ENCODE results near the gene ALDH9A1. TPM values are rescaled to one million over a fixed set of nuclear protein-coding genes. Genes with fewer than 3 reads are reported as not detected.

Gene ALDH9A1
- total RNA-seq, 1 donor from 2014 or later, result 68.2 TPM

DNA sequence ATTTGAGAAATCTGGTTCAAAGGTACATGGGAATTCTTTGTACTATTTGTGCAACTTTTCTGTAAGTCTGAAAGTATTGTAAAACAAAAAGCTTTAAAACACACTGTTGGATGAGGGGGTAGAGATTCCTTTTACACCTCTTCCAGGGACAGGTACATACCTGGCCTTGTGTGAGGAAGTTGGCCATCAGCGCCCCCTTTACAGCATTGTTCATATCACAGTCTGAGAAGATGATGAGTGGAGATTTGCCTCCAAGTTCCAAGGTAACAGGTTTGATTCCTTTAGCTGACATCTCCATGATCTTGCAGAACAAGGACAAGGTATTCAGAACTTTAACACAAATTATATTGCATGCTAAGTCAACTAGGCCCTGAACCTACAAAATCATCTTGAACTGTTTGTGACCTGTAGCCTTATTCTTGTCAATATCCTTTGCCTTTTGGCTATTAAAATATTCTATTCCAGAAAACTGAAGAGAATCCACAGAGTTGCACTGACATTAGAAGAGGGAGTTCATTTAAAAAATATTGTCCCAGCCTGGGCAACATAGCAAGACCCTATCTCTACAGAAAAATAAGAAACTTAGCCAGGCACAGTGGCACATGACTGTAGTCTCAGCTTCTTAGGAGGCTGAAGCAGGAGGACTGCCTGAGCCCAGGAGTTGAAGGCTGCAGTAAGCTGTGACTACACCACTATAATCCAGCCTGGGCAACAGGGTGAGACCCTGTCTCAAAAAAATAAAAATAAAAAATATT, 18.9 kb downstream of the ALDH9A1 start:
- H3K36me3 ChIP-seq (ENCODE audit: insufficient read depth, low read length), result peaks cover 36% of the 10 kb centered on the region
- H3K4me3 ChIP-seq (ENCODE audit: insufficient read depth, low read depth, low read length), result no peak overlapping the region
- H3K4me1 ChIP-seq (ENCODE audit: insufficient read depth, low read length), result no peaks in the 10 kb centered on the region
- peaks cover 26% of the 10 kb centered on the region for H3K36me3 Mint-ChIP-seq (ENCODE audit: low read depth, unreplicated experiment)
- no peaks in the 10 kb centered on the region for H3K27me3 ChIP-seq (ENCODE audit: insufficient read depth, low read length)
- peaks cover 9% of the 10 kb centered on the region for H4K20me1 ChIP-seq (ENCODE audit: insufficient read depth, low read length)
- H3K9ac ChIP-seq (ENCODE audit: low read length), result no peak overlapping the region
- TF ChIP-seq, protein P1, sequence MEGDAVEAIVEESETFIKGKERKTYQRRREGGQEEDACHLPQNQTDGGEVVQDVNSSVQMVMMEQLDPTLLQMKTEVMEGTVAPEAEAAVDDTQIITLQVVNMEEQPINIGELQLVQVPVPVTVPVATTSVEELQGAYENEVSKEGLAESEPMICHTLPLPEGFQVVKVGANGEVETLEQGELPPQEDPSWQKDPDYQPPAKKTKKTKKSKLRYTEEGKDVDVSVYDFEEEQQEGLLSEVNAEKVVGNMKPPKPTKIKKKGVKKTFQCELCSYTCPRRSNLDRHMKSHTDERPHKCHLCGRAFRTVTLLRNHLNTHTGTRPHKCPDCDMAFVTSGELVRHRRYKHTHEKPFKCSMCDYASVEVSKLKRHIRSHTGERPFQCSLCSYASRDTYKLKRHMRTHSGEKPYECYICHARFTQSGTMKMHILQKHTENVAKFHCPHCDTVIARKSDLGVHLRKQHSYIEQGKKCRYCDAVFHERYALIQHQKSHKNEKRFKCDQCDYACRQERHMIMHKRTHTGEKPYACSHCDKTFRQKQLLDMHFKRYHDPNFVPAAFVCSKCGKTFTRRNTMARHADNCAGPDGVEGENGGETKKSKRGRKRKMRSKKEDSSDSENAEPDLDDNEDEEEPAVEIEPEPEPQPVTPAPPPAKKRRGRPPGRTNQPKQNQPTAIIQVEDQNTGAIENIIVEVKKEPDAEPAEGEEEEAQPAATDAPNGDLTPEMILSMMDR (IDR thresholded peaks at IDR 0.05; ENCODE audit: insufficient read depth, low read depth, low read length), result no peak
- TF ChIP-seq EZH2 (IDR thresholded peaks at IDR 0.05; ENCODE audit: insufficient read depth, low read length), result no peak
- H3K27me3 Mint-ChIP-seq (ENCODE audit: low read depth, unreplicated experiment), result no peaks in the 10 kb centered on the region
- no peak overlapping the region for H2AFZ ChIP-seq (ENCODE audit: low read depth, low read length)
- no peaks in the 10 kb centered on the region for H3K9me3 ChIP-seq (ENCODE audit: insufficient read depth, low read depth, low read length)
- DNase-seq (ENCODE audit: low read depth) (no peak), FAIRE-seq (no peak)
- no peaks in the 10 kb centered on the region for H3K9me3 Mint-ChIP-seq (ENCODE audit: unreplicated experiment)
- H3K27ac Mint-ChIP-seq (ENCODE audit: unreplicated experiment), result no peak overlapping the region
- H3K4me3 Mint-ChIP-seq (ENCODE audit: unreplicated experiment), result no peak overlapping the region
- no peak overlapping the region for H3K27ac ChIP-seq (ENCODE audit: low read depth, low read length)
- H3K4me2 ChIP-seq (ENCODE audit: low read length), result no peak overlapping the region
- no peaks in the 10 kb centered on the region for H3K4me1 Mint-ChIP-seq (ENCODE audit: low read depth, unreplicated experiment)
- peaks cover 25% of the 10 kb centered on the region for H3K79me2 ChIP-seq (ENCODE audit: insufficient read depth, low read length)

DNA sequence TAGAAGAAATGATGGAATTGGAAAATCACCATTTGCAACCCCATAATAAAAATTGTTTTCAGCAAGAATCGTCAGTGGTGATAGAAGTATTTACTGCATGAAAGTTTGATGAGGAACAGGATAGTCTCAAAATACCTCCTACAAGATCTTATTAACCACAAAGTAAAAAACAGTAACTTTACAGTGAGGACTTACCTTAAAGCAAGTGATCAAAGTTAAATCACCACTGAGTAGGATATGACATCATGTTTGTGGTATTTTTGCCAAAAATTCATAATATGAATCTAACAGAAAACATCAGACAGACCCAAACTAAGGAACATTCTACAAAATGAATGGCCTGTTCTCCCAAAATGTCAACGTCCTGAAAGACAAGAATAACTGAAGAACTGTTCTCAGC, 19.9 kb downstream of the ALDH9A1 start:
- H3K9me3 ChIP-seq (ENCODE audit: insufficient read depth, low read depth, low read length), result no peaks in the 10 kb centered on the region
- H2AFZ ChIP-seq (ENCODE audit: low read depth, low read length), result no peak overlapping the region
- H3K9ac ChIP-seq (ENCODE audit: low read length), result no peak overlapping the region
- peaks cover 5% of the 10 kb centered on the region for H4K20me1 ChIP-seq (ENCODE audit: insufficient read depth, low read length)
- no peak overlapping the region for H3K27ac ChIP-seq (ENCODE audit: low read depth, low read length)
- peaks cover 36% of the 10 kb centered on the region for H3K36me3 ChIP-seq (ENCODE audit: insufficient read depth, low read length)
- DNase-seq (ENCODE audit: low read depth), result peak; percentile 17
- peak overlapping the region; percentile 40 for H3K4me2 ChIP-seq (ENCODE audit: low read length)
- no peaks in the 10 kb centered on the region for H3K27me3 ChIP-seq (ENCODE audit: insufficient read depth, low read length)
- TF ChIP-seq, protein P1 (IDR thresholded peaks at IDR 0.05; ENCODE audit: insufficient read depth, low read depth, low read length), result no peak
- TF ChIP-seq EZH2 (IDR thresholded peaks at IDR 0.05; ENCODE audit: insufficient read depth, low read length), result no peak
- H3K79me2 ChIP-seq (ENCODE audit: insufficient read depth, low read length), result peaks cover 16% of the 10 kb centered on the region
- Mint-ChIP-seq H3K27ac (ENCODE audit: unreplicated experiment) (no peak overlapping the region), H3K36me3 (ENCODE audit: low read depth, unreplicated experiment) (peaks cover 26% of the 10 kb centered on the region), H3K4me1 (ENCODE audit: low read depth, unreplicated experiment) (no peaks in the 10 kb centered on the region), H3K9me3 (ENCODE audit: unreplicated experiment) (no peaks in the 10 kb centered on the region), H3K4me3 (ENCODE audit: unreplicated experiment) (no peak overlapping the region), H3K27me3 (ENCODE audit: low read depth, unreplicated experiment) (no peaks in the 10 kb centered on the region)
- FAIRE-seq, result no peak
- H3K4me1 ChIP-seq (ENCODE audit: insufficient read depth, low read length), result no peaks in the 10 kb centered on the region
- no peak overlapping the region for H3K4me3 ChIP-seq (ENCODE audit: insufficient read depth, low read depth, low read length)

DNA sequence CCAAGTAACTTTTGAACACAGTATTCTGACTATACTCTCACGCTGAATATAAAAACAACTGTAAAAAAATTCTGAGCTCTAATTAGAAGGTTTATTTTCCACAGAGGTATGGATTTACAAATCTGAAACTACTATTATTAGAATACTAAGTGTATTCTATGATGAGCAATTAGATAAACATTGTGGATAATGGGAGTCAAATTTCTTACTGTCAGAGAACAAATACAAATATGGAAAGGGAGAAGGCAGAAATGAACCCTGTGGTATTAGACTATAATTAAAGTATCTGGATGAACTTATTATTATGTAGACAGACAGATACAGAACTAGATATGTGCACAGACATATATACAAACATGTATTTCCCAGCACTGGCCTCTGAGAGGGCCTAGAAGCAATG, 22.6 kb downstream of the ALDH9A1 start:
- H3K36me3 ChIP-seq (ENCODE audit: insufficient read depth, low read length), result peaks cover 23% of the 10 kb centered on the region

More for the DNA sequence above, 22.6 kb downstream of the ALDH9A1 start:
- no peaks in the 10 kb centered on the region for H3K27me3 ChIP-seq (ENCODE audit: insufficient read depth, low read length)
- no peaks in the 10 kb centered on the region for H3K79me2 ChIP-seq (ENCODE audit: insufficient read depth, low read length)
- Mint-ChIP-seq H3K9me3 (ENCODE audit: unreplicated experiment) (no peaks in the 10 kb centered on the region), H3K4me3 (ENCODE audit: unreplicated experiment) (no peak overlapping the region), H3K4me1 (ENCODE audit: low read depth, unreplicated experiment) (no peaks in the 10 kb centered on the region), H3K27ac (ENCODE audit: unreplicated experiment) (no peak overlapping the region), H3K27me3 (ENCODE audit: low read depth, unreplicated experiment) (no peaks in the 10 kb centered on the region), H3K36me3 (ENCODE audit: low read depth, unreplicated experiment) (peaks cover 32% of the 10 kb centered on the region)
- H3K27ac ChIP-seq (ENCODE audit: low read depth, low read length), result no peak overlapping the region
- FAIRE-seq (no peak), DNase-seq (ENCODE audit: low read depth) (no peak)
- H3K9ac ChIP-seq (ENCODE audit: low read length), result no peak overlapping the region
- H4K20me1 ChIP-seq (ENCODE audit: insufficient read depth, low read length), result no peaks in the 10 kb centered on the region
- no peak overlapping the region for H3K4me2 ChIP-seq (ENCODE audit: low read length)
- no peaks in the 10 kb centered on the region for H3K4me1 ChIP-seq (ENCODE audit: insufficient read depth, low read length)
- no peak overlapping the region for H2AFZ ChIP-seq (ENCODE audit: low read depth, low read length)
- H3K4me3 ChIP-seq (ENCODE audit: insufficient read depth, low read depth, low read length), result no peak overlapping the region
- TF ChIP-seq EZH2 (IDR thresholded peaks at IDR 0.05; ENCODE audit: insufficient read depth, low read length), result no peak
- TF ChIP-seq, protein P1 (IDR thresholded peaks at IDR 0.05; ENCODE audit: insufficient read depth, low read depth, low read length), result no peak
- no peaks in the 10 kb centered on the region for H3K9me3 ChIP-seq (ENCODE audit: insufficient read depth, low read depth, low read length)

Data from astrocyte (in vitro differentiated cells and primary cell).